NCI-H69 (cell line): ENCODE results near the gene RPS10.
"Not testable (repeated sequence)": the region's sequence is repeated elsewhere in the genome, so short reads cannot be mapped to it uniquely, and the experiment has no call there.

Experiments
- DNase-seq: peaks from one replicate; lab custom pipeline; 2025; lab: John Stamatoyannopoulos, UW

RPS10 gene

DNA sequence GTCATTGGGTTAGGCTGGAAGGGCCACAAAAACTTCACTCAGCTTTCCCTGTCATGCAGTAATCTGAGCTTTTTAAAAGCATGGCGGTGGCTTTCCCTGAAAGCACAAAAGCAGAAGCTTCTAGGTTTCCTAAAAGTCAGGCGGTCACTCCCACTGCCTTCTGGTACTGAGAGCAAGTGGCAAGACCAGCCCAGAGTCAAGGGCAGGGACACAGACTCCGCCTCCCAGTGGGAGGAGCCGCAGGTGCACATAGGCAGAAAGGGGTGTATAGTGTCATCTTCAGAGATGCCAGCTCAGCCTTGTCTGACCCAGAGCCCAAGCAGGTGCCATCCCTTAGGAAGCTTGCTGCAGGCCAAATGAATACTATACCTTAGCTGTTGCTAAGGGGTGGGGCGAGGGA lies 22.0 kb upstream of the RPS10 start:
- peak; percentile 75 for DNase-seq

DNA sequence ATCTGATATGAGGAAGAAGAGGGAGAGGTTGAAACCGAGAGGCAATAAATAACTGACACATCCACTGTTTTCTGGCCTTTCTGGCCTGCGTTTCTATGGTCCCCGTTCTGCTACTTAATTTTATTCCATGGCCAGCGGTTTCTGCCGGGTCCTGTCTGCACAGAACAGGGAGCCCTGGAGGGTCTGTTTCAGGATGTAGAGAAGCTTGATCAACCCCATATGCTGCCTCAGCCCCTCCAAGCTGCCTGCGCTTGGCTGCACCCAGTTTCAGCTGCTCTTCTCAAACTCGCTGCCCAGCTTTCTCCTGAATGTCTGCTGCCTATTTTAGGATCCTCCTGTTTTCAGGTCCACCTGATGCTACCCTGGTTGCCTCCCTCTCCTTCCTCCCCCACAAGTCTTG lies 21.5 kb upstream of the RPS10 start:
- DNase-seq: no peak

DNA sequence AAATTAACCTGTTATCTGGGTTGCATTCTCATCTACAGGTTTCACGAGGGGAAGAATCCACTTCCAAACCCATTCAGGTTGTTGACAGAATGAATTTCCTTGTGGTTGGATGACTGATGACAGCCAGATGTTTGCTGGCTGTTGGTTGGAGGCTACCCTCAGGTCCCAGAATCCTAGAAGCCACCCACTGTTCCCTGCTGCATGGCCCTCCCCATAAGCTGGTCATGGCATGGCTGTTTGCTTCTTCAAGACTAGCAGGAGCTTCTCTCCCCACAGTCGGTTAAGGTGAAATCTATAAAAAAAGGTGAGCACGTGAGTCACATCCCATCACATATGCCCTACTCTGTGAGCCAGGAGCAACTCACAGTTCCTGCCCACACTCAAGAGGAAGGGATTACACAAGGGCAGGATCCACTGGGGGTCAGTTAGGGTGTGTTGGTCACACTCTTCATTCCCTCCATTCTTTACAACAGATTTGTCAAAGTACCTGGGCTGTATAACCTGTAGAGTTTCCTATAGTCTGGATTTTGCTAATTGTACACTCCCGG lies 19.5 kb upstream of the RPS10 start:
- DNase-seq: no peak

DNA sequence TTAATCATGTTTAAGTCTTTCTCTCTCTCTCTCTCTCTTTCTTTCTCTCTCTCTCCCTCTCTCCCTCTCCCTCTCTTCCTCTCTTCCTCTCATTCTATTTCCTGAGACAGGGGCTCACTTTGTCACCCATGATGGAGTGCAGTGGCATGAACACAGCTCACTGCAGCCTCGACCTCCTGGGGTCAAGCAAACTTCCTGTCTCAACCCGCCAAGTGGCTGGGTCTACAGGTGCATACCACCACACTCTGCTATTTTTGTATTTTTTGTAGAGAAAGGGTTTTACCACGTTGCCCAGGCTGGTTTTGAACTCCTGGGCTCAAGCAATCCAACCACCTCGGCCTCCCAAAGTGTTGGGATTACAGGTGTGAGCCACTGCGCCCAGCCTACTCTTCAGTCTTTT lies 15.7 kb upstream of the RPS10 start:
- no peak for DNase-seq

DNA sequence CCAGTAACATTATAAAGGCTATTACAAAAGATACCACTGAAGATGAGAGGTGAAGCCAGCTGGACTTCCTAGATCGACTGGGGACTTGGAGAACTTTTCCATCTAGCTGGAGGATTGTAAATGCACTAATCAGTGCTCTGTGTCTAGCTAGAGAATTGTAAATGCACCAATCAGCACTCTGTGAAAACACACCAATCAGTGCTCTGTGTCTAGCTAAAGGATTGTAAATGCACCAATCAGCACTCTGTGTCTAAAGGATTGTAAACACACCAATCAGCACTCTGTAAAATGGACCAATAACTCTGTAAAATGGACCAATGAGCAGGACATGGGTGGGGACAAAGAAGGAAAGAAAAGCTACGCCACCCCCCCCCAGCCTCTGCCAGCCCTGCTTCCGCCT lies 13.6 kb upstream of the RPS10 start:
- no peak for DNase-seq

DNA sequence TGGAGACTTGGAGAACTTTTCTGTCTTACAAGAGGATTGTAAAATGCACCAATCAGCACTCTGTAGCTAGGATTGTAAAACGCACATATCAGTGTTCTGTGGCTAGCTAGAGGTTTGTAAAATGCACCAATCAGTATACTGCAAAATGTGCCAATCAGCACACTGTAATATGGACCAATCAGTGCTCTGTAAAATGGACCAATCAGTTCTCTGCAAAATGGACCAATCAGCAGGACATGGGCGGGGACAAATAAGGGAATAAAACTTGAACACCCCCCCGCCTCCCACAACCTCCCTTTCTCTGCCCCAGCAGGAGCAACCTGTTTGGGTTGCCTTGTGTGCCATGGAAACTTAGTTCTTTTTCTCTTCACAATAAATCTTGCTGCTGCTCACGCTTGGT lies 12.8 kb upstream of the RPS10 start:
- no peak for DNase-seq

DNA sequence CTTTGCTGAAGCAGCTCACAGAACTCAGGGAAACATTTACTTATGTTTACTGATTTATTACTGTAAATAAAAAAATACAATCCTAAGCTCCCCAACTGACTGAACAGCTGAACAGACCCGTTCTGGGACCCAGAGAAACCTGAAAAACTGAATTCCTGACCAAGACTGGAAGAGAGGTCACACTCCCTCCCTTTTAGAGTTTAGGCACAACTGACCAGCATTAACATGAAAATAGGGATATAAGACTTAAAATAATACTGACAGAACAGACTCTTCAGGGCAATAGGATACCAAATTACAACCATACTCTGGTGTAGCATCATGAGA lies 11.7 kb upstream of the RPS10 start:
- DNase-seq: no peak

DNA sequence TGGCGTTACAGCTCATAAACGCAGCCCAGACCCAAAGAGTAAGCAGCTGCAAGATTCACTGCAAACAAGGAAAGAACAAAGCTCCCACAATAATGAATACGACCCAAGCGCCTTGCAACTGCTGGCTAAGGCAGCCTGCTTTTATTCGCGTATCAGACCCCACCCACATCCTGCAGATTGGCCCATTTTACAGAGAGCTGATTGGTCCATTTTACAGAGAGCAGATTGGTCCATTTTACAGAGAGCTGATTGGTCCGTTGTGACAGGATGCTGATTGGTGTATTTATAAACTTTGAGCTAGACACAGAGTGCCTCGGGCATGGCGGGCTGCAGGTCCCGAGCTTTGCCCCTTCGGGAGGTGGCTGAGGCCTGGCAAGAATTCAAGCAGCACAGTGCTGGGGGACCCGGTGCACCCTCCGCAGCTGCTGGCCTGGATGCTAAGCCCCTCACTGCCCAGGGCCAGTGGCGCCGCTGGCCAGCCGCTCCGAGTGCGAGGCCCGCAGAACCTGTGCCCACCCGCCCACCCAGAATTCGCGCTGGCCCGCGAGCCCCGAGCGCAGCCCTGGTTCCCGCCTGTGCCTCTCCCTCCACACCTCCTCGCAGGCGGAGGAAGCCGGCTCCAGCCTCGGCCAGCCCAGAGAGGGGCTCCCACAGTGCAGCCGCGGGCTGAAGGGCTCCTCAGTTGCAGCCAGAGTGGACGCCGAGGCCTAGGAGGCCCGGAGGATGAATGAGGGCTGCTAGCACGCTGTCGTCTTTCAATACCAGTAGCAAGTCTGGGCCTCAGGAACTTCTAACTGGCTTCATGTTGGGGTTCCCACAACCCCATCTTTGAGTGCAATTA lies 11.2 kb upstream of the RPS10 start:
- DNase-seq: peak; percentile 27

DNA sequence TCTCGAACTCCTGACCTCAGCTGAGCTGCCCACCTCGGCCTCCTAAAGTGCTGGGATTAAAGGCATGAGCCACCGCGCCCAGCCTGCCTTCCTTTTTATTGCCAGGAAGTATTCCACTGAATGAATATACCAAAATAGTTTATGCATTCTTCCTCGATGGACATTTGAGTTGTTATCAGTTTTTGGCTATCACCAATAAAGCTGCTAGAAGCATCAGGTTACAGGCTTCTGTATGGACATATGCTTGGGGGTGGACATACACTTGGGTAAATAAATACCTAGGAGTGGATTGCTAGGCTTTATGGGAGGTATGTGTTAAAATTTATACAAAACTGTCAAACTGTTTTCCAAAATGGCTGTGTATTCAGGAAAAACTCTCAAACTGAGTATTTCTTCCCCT lies 10.0 kb upstream of the RPS10 start:
- no peak for DNase-seq

DNA sequence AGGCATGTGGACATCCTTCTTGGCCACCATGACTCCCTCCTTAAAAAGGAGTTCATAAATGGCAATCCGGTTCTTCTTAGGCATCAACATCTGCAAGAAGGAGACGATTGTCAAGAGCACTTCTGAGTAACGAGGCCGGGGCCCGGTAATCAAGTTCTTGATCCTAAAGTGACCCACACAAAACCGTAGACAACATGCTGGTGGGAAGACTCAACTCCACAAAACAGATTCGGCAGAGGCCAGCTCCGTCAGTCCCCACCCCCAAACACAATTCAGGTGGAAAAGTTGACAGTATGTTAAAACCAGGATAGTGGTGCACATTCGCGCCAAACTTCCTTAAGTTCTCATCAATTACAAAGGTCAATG lies 754 bp downstream of the RPS10 start:
- DNase-seq: no peak

DNA sequence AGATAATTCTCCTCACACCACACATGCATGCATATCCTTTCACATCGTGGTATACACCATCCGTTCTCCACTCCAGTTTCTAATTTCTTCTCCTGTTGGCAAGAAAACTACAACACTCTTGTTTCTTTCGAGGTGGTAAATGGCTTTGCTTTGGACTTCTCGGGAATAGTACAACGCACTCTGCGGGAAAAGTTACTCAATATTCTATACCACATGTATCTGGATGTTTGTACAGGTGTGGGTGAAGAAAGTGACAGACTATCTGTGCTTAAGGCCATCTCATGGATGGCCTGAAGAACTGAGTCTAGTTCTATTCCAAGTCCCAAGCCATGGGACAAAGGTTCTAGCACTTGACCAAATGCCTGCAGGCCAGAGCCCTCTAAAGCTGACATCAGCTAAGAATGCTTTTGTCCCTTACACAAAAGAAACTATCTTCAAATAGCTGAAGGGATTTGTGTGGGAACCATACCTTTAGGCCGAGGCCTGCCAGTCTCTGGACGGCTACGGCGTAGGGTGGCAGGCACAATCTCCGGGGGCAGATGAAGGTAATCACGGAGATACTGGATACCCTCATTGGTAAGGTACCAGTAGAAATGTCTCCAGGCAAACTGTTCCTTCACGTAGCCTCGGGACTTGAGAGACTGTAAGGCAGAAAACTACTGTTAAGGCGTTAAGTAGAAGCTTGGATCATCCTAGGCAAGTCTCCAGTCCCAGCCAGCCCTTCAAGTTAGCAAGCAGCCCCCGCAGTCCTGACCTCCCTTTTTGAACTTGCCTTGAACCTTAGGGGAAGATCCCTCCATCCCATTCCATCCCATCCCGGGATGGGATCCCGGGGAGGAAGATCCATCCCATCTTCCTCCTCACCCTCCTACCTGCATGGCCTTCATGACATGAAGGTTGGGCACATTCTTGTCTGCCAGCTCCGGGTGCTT lies 1.4 kb downstream of the RPS10 start:
- DNase-seq: no peak

DNA sequence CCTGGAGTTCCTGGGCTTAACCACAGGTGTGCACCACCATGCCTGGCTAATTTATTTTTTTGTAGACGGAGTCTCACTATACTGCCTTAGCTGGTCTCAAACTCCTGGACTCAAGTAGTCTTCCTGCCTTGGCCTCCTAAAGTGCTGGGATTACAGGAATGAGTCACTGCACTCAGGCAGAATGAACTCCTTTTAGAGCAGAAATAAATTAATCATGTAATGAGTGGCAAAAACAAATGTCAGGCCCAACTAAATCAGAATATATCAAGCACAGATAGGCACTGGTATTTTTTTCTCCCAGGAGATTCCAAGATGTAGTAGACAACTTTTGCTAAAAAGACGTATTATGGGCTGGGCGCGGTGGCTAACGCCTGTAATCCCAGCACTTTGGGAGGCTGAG lies 2.6 kb downstream of the RPS10 start:
- no peak for DNase-seq

DNA sequence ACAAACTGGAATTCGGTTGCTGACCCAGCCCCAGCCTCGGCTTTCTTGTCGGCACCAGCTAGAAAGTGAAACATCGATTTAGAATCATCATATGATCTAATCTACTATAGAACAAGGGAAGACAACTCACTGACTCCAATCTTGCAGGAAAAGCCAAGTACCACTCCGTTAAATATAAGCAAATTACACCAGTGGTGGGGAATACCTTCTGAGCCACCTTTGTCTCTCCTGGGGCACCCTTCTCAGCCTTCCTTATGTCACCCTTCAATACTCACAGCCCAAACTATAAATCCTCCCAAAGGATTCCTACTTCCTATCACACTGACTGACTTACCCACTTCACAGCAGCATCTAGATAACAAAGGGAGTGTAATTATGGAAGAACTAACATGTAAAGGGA lies 7.5 kb downstream of the RPS10 start:
- DNase-seq: no peak

DNA sequence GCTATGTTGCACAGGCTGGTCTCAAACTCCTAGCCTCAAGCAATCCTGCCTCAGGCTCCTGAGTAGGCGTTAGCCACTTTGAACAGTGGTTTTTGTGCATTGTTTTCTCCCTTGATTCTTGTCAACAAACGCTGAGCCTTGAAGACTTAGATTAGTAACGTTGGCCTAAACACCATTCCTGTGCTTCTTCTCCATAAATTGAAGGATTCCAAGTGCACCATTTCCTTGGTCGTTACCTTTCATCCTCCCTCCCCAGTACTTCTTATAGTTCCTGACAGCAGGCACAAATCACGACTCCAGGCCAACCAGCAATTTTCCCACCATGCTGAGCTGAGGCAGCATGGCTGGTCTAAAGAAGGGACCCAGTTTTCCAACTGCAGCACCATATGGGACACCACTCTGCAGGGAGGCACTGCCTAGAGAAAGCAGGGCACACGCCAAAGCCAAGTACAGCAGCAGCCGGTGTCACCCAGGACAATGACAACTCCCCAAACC lies 8.9 kb downstream of the RPS10 start:
- DNase-seq: no peak

DNA sequence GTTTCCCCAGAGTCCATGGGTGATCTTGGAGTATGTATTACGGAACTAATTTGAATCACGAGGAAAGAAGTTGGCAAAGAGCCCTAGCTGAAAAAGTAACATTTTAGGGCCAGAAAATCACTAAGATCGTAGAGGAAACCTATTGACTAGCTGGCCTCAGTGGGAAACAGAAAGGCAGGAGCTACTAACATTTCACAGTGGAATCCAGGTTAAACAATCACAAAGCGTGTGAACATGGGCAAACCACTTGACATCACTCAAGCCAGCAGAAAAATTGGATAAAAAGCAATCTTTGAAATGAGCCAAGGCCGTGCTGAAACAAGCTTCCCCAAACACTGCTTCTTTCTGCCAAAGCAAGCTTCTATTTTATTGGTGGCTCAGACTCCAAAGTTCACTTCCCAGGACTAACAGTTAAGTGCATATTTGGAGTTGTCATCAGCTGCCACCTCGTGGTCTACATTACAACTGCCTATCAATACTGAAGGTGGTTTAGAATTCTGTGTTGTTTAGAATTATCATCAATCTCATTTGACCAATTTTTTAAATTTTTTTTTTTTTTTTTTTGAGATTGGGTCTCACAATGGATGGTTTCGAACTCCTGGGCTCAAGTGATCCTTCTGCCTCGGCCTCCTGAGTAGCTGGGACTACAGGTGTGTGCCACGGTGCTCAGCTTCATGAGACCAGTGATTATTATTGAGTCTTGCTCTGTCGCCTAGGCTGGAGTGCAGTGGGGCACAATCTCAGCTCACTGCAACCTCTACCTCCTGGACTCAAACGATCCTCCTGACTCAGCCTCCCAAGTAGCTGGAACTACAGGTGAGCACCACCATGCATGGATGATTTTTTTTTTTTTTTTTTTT lies 10.6 kb downstream of the RPS10 start:
- DNase-seq: peak; percentile 51

DNA sequence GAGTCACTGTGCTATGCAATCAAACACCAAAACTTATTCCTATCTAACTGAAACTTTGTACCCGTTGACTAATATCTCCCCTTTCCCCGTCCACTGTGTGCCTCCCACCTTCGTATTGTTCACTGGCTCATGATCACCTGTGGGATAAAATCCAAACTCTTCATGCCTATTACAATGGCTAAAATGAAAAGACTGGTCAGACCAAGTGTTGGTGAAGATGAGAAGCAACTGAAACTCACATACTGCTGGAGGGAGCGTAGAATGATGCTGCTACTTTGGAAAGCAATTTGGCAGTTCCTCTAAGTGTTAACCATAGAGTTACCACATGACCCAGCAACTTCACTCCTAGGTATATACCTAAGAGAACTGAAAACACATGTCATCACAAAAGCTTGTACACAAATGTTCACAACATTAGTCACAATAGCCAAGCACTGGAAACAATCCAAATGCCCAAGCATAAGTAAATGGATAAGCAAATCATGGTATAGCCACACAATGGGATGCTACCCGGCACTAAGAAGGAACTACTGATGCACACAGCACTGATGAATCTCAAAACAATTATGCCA lies 13.1 kb downstream of the RPS10 start:
- no peak for DNase-seq

DNA sequence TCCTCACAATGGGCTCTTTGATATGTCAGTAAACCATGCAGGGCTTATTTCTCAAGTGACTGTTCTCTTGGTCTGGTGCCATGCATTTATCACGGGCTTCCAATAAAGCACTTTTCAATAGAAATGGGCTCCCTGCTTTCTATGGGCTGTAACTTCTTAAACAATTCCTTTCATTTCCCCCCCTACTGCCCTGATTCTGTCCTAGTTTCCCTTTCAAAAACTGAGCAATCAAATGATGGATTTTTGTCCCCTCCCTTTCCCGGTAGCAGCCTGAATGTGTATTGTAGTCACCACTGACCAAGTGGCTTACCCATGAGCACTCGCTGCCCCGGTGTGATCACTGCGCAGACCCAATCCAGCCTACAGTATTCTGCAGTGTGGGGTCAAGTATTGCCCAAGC lies 13.9 kb downstream of the RPS10 start:
- DNase-seq: no peak

DNA sequence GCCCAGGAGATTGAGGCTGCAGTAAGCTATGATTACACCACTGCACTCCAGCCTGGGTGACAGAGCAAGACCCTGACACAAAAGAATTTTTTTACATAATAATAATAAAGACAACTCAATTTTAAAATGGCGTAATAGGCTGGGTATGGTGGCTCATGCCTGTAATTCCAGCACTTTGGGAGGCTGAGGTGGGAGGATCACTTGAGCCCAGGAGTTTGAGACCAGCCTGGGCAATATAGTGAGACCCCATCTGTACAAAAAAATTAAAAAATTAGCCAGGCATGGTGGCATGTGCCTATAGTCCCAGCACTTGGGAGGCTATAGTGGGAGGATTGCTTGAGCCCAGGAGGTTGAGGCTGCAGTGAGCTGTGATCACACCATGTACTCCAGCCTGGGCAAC lies 18.0 kb downstream of the RPS10 start:
- not testable (repeated sequence) for DNase-seq

DNA sequence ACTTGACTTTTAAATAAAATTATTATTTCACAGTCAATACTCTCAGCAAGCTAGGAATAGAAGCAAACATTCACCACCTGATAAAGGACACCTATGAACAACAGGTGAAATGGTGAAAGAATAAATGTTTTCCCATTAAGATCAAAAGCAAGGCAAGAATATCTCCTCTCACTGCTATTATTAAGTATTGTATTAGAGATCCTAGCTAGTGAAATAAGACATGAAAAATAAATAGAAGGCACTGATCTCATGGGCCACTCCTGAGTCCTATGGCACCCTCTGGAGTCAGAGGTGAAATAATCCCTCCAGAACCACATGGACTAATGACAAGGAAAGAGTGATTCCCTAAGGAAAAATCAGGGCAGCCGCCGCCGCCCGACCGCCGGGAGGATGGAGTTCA lies 29.4 kb downstream of the RPS10 start:
- no peak for DNase-seq

DNA sequence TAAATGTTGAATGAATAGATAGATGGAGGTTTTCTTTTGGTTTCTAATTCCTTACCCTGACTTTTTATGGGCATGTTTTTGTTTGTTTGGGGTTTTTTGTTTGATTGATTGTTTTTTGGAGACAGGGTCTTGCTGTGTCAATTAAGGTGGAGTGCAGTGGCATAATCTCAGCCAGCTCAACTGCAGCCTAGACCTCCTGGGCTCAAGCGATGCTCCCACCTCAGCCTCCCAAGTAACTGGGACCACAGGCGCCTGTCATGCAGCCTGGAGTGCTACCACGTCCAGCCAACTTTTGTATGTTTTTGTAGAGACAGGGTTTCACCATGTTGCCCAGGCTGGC lies 31.9 kb downstream of the RPS10 start:
- DNase-seq: no peak

DNA sequence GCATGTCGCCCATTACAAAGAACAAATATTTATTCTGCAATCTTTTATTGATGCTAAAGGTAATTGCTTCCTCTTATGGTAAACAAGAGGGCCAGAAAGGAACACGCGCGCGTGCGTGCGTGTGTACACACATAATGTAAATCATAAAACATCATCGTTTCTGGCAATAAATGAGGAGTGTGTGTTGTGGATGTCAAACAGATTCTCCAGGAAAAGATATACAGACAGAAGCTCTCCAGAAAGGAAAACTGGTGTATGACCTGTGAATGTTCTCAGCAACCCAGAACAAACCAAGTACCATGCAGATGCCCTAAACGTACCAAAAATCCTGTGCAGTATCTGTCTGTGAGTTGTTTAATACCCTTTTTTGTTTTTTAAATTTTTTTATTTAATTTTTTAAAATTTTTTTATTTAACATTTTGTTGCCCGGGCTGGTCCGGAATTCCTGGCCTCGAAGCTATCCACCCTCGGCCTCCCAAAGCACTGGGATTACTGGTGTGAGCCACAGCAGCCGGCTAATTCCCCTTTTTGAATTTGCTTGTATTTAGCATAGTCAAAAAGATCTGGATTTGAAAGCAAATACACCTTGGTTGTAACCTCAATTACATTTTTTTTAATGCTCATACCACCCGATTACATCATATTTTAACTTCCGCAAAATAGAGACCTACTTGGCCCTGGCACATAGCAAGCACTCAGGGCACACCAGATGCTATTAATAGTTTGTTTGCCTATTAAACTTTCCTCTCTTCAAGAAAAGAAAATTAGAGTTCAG lies 32.5 kb downstream of the RPS10 start:
- DNase-seq: no peak
